H1 (cell line): ENCODE results near the gene STK32C. TPM values are rescaled to one million over a fixed set of nuclear protein-coding genes. Genes with fewer than 3 reads are reported as not detected.

Experiments used
- CTCF ChIA-PET: fragments of 300-600 bp; sonication (Branson Sonifier 250); formaldehyde crosslinking; loops from one replicate; lab custom pipeline; 2021; ENCODE audit not compliant: partially characterized antibody; lab: Charles Lee
- POLR2A ChIA-PET: fragments of 300-600 bp; sonication (Branson Sonifier 250); formaldehyde crosslinking; loops from one replicate; lab custom pipeline; 2021; ENCODE audit warnings: inconsistent platforms; ENCODE audit not compliant: partially characterized antibody; lab: Charles Lee
- DNase-seq, 2 experiments: peaks; one replicate each; pipeline versions ENCODE4 v3.0.0 to v3.0.0-alpha.2; 2010 to 2022; ENCODE audit warnings: low spot score in 2 of 2, low read depth in 1 of 2, mixed read lengths in 1 of 2
- FAIRE-seq: peaks from 2 replicates; lab custom pipeline; 2011; peaks lifted over from hg19 to GRCh38; lab: Jason Lieb, UNC
- H2AFZ ChIP-seq: 2 replicates; pipeline ENCODE4 v1.8.1; 2012; ENCODE audit warnings: low read length, inconsistent platforms
- H2AK5ac ChIP-seq: 2 replicates; pipeline ENCODE4 v1.6.1; 2013; ENCODE audit warnings: low read depth, low read length
- H2BK120ac ChIP-seq: replicated peaks from 2 replicates; pipeline ENCODE3; 2013; ENCODE audit warnings: low read depth, low read length, inconsistent platforms
- H2BK12ac ChIP-seq: 2 replicates; pipeline ENCODE4 v1.6.1; 2013; ENCODE audit warnings: low read depth, low read length
- H2BK15ac ChIP-seq: 2 replicates; pipeline ENCODE4 v1.6.1; 2013; ENCODE audit warnings: low read length
- H2BK20ac ChIP-seq: 2 replicates; pipeline ENCODE4 v1.6.1; 2013; ENCODE audit warnings: low read length
- H2BK5ac ChIP-seq: 2 replicates; pipeline ENCODE4 v1.6.1; 2013; ENCODE audit warnings: low read depth, low read length
- H3K14ac ChIP-seq: 2 replicates; pipeline ENCODE4 v1.6.1; 2013; ENCODE audit warnings: inconsistent platforms; ENCODE audit not compliant: insufficient read length
- H3K18ac ChIP-seq: 2 replicates; pipeline ENCODE4 v1.6.1; 2013; ENCODE audit warnings: low read length; ENCODE audit errors: extremely low read depth
- H3K23ac ChIP-seq: 2 replicates; pipeline ENCODE4 v1.6.1; 2013; ENCODE audit warnings: inconsistent platforms; ENCODE audit not compliant: insufficient read length
- H3K23me2 ChIP-seq: 2 replicates; pipeline ENCODE4 v1.6.1; 2013; ENCODE audit warnings: low read depth, low read length
- H3K27ac ChIP-seq: 2 replicates; pipeline ENCODE4 v1.6.1; 2011; ENCODE audit warnings: low read depth, low read length, inconsistent platforms
- H3K27me3 ChIP-seq, 4 experiments: replicated peaks in 1 of 4; 1 replicate in 1 of 4; 2 replicates in 3 of 4; pipeline versions ENCODE4 v1.6.1 to v1.8.1; 2011 to 2013; ENCODE audit warnings: low read length in 3 of 4, mild to moderate bottlenecking in 3 of 4, inconsistent platforms in 2 of 4, mixed read lengths in 2 of 4, moderate library complexity in 1 of 4; ENCODE audit not compliant: control insufficient read depth in 3 of 4, insufficient read depth in 3 of 4; ENCODE audit errors: extremely low read depth in 1 of 4
- H3K36me3 ChIP-seq, 4 experiments: 2 replicates each; pipeline versions ENCODE4 v1.6.1 to v1.8.1; 2011 to 2013; ENCODE audit warnings: mild to moderate bottlenecking in 4 of 4, low read length in 3 of 4, moderate library complexity in 2 of 4, control low read depth in 1 of 4, inconsistent platforms in 1 of 4; ENCODE audit not compliant: insufficient read depth in 4 of 4, control insufficient read depth in 2 of 4
- H3K4ac ChIP-seq: replicated peaks from 2 replicates; pipeline ENCODE3; 2013; ENCODE audit warnings: low read length, low read depth, mixed read lengths, inconsistent platforms; ENCODE audit not compliant: insufficient read length
- H3K4me1 ChIP-seq, 4 experiments: replicated peaks in 1 of 4; 1 replicate in 1 of 4; 2 replicates in 3 of 4; pipeline versions ENCODE4 v1.6.1 to v1.8.1; 2011 to 2013; ENCODE audit warnings: low read length in 3 of 4, inconsistent platforms in 2 of 4, mixed read lengths in 1 of 4; ENCODE audit not compliant: insufficient read depth in 4 of 4, control insufficient read depth in 3 of 4
- H3K4me2 ChIP-seq, 2 experiments: 2 replicates each; pipeline versions ENCODE4 v1.6.1 to v1.8.1; 2011 to 2013; ENCODE audit warnings: low read depth in 2 of 2, low read length in 2 of 2, control low read depth in 1 of 2, inconsistent platforms in 1 of 2, mild to moderate bottlenecking in 1 of 2; ENCODE audit not compliant: insufficient read depth in 1 of 2
- H3K4me3 ChIP-seq, 4 experiments: fragments of 200-600, 300-600 bp in 1 of 4; sonication (generic), shearing (Covaris generic), sonication (Bioruptor Twin) in 1 of 4; 2 replicates each; pipeline versions ENCODE4 v1.5.1 to v1.8.1; 2011 to 2016; ENCODE audit warnings: low read length in 4 of 4, low read depth in 3 of 4, control low read depth in 2 of 4, inconsistent platforms in 2 of 4, mild to moderate bottlenecking in 2 of 4, mixed read lengths in 1 of 4, moderate library complexity in 1 of 4; ENCODE audit not compliant: insufficient read depth in 2 of 4; ENCODE audit errors: extremely low read depth in 1 of 4
- H3K56ac ChIP-seq: replicated peaks from 2 replicates; pipeline ENCODE3; 2013; ENCODE audit warnings: low read depth, mild to moderate bottlenecking, mixed read lengths, low read length, inconsistent platforms; ENCODE audit not compliant: insufficient read length
- H3K79me1 ChIP-seq: 2 replicates; pipeline ENCODE4 v1.6.1; 2013; ENCODE audit warnings: low read depth, low read length, control low read depth
- H3K79me2 ChIP-seq, 2 experiments: 2 replicates each; pipeline versions ENCODE4 v1.6.1 to v1.8.1; 2012 to 2013; ENCODE audit warnings: low read length in 2 of 2, mild to moderate bottlenecking in 2 of 2, inconsistent platforms in 1 of 2; ENCODE audit not compliant: insufficient read depth in 2 of 2, control insufficient read depth in 1 of 2
- H3K9ac ChIP-seq, 4 experiments: replicated peaks in 1 of 4; 1 replicate in 1 of 4; 2 replicates in 3 of 4; pipeline versions ENCODE4 v1.6.1 to v1.8.1; 2011 to 2013; ENCODE audit warnings: low read depth in 3 of 4, low read length in 3 of 4, control low read depth in 2 of 4, mild to moderate bottlenecking in 2 of 4, moderate library complexity in 2 of 4, inconsistent platforms in 1 of 4; ENCODE audit errors: extremely low read depth in 1 of 4
- H3K9me3 ChIP-seq, 2 experiments: 2 replicates each; pipeline versions ENCODE4 v1.6.1 to v1.8.1; 2012 to 2013; ENCODE audit warnings: mild to moderate bottlenecking in 2 of 2, moderate library complexity in 2 of 2, control low read depth in 1 of 2, inconsistent platforms in 1 of 2, low read depth in 1 of 2, low read length in 1 of 2, mixed read lengths in 1 of 2; ENCODE audit not compliant: insufficient read depth in 2 of 2
- H4K20me1 ChIP-seq, 2 experiments: replicated peaks in 1 of 2; 2 replicates each; pipeline versions ENCODE3 to v1.8.1; 2011 to 2013; ENCODE audit warnings: inconsistent platforms in 2 of 2, low read length in 2 of 2, mild to moderate bottlenecking in 1 of 2; ENCODE audit not compliant: insufficient read depth in 2 of 2, control insufficient read depth in 1 of 2
- H4K5ac ChIP-seq: 2 replicates; pipeline ENCODE4 v1.6.1; 2013; ENCODE audit warnings: low read length, low read depth, mixed read lengths, inconsistent platforms; ENCODE audit not compliant: insufficient read length
- H4K8ac ChIP-seq: 2 replicates; pipeline ENCODE4 v1.8.0; 2013; ENCODE audit warnings: mild to moderate bottlenecking, moderate library complexity, low read length, inconsistent platforms; ENCODE audit not compliant: insufficient read depth; ENCODE audit errors: extremely low read depth
- H4K91ac ChIP-seq: replicated peaks from 2 replicates; pipeline ENCODE3; 2013; ENCODE audit warnings: low read length, mixed read lengths, inconsistent platforms; ENCODE audit not compliant: insufficient read length
- ATF3 ChIP-seq: IDR thresholded peaks from 2 replicates; pipeline ENCODE4 v1.6.1; 2011; ENCODE audit warnings: low read depth, mild to moderate bottlenecking, low read length; ENCODE audit not compliant: insufficient read depth
- CHD2 ChIP-seq: IDR thresholded peaks from 2 replicates; pipeline ENCODE4 v1.6.1; 2012; ENCODE audit warnings: low read length, improper control_type of control experiment
- CTBP2 ChIP-seq: IDR thresholded peaks from 2 replicates; pipeline ENCODE4 v1.7.0; 2011; ENCODE audit warnings: borderline replicate concordance, mild to moderate bottlenecking, moderate library complexity, mixed read lengths, low read length; ENCODE audit not compliant: insufficient read depth, insufficient read length
- FOSL1 ChIP-seq: IDR thresholded peaks from 2 replicates; pipeline ENCODE4 v1.6.1; 2011; ENCODE audit warnings: mild to moderate bottlenecking, low read depth, low read length, moderate library complexity; ENCODE audit not compliant: insufficient read depth
- POU5F1 ChIP-seq: IDR thresholded peaks from 2 replicates; pipeline ENCODE4 v1.6.1; 2011; ENCODE audit warnings: low read depth, mild to moderate bottlenecking, low read length, moderate library complexity
- RFX5 ChIP-seq: IDR thresholded peaks from 2 replicates; pipeline ENCODE4 v1.6.1; 2011; ENCODE audit warnings: low read depth, low read length, improper control_type of control experiment, borderline replicate concordance
- RXRA ChIP-seq: IDR thresholded peaks from 2 replicates; pipeline ENCODE4 v1.6.1; 2011; ENCODE audit warnings: low read depth, mild to moderate bottlenecking, low read length, moderate library complexity; ENCODE audit not compliant: insufficient read depth
- SIN3A ChIP-seq, 2 experiments: IDR thresholded peaks in 1 of 2; conservative IDR thresholded peaks in 1 of 2; 2 replicates each; pipeline ENCODE4 v1.6.1; 2011 to 2012; ENCODE audit warnings: low read length in 2 of 2, improper control_type of control experiment in 1 of 2, low read depth in 1 of 2, mild to moderate bottlenecking in 1 of 2
- SRF ChIP-seq: IDR thresholded peaks from 2 replicates; pipeline ENCODE4 v1.6.1; 2011; ENCODE audit warnings: mild to moderate bottlenecking, low read depth, low read length, moderate library complexity
- TAF1 ChIP-seq: IDR thresholded peaks from 2 replicates; pipeline ENCODE4 v1.6.1; 2011; ENCODE audit warnings: mild to moderate bottlenecking, low read depth, low read length
- TAF7 ChIP-seq: optimal IDR thresholded peaks from 2 replicates; pipeline ENCODE3; 2011; ENCODE audit warnings: low read depth, mild to moderate bottlenecking, inconsistent platforms, low read length, moderate library complexity, borderline replicate concordance
- TCF12 ChIP-seq: IDR thresholded peaks from 2 replicates; pipeline ENCODE4 v1.6.1; 2011; ENCODE audit warnings: low read depth, mild to moderate bottlenecking, low read length
- ZNF274 ChIP-seq: IDR thresholded peaks from 2 replicates; pipeline ENCODE4 v1.7.0; 2012; ENCODE audit warnings: low read length, borderline replicate concordance; ENCODE audit errors: extremely low read depth
- WGBS, 2 experiments: shearing (Covaris generic) in 1 of 2; methylation state at CpG; one replicate each; pipeline versions ENCODE4 v1.1.6 to v1.1.7; 2013 to 2015; ENCODE audit warnings: low lambda C conversion rate in 2 of 2, mixed read lengths in 2 of 2, inconsistent platforms in 1 of 2, low coverage in 1 of 2, missing lambda C conversion rate in 1 of 2; ENCODE audit not compliant: insufficient replicate concordance in 2 of 2, insufficient coverage in 1 of 2, insufficient read length in 1 of 2; ENCODE audit errors: extremely low coverage in 1 of 2, missing lambda C conversion rate in 1 of 2; 5-methylcytosine and 5-hydroxymethylcytosine counted together
- polyA plus RNA-seq, 7 experiments: library from polyadenylated mRNA; depleted of rRNA in 3 of 7; stranded (reverse) in 5 of 7; unstranded in 2 of 7; fragments of >200 nt in 5 of 7; fragments of 200-250 nt in 2 of 7; gene quantifications; 1 replicate in 5 of 7; 2 replicates in 1 of 7; 4 replicates in 1 of 7; pipeline versions ENCODE4 v1.2.1 to v1.2.3, GENCODE V29; 2011 to 2013; ENCODE audit warnings: missing spikeins in 2 of 7, mixed read lengths in 2 of 7
- total RNA-seq: library from RNA; stranded (reverse); fragmentation: NEBNext Ultra II Directional; extraction: Animal tissue kit (Norgen Biotek cat#: 25700); gene quantifications from 2 replicates; pipeline ENCODE4 v1.2.1, GENCODE V29; 2021

Gene STK32C
- total and polyA plus RNA-seq, 2 of the 8 experiments (the other 6 are each of a cell fraction or from before 2014, with no cell fraction given), result 10.6 to 15.6 TPM

GRCh38 chr10:132249824-132250375 is 57.9 kb downstream of the STK32C start:
- no peak overlapping the region for H3K23ac ChIP-seq
- H2BK12ac ChIP-seq, result no peak overlapping the region
- no peak overlapping the region for H2BK5ac ChIP-seq
- ChIA-PET POLR2A (interaction anchor here (0.8 kb wide), 1 partner anchor 10 kb away, joined by 3 read pairs; no protein-coding TSS in a partner anchor), CTCF (interaction anchor here (1.1 to 1.5 kb wide), 4 partner anchors 11 to 111 kb away, joined by 3 to 5 read pairs (median 4); no protein-coding TSS in a partner anchor)
- H4K91ac ChIP-seq, result no peak overlapping the region
- no peak overlapping the region for H4K5ac ChIP-seq
- no peak overlapping the region for H2AK5ac ChIP-seq
- no peak for DNase-seq
- H4K20me1 ChIP-seq, result peaks cover 0 to 1% of the 10 kb centered on the region in 2 experiments
- H3K27me3 ChIP-seq, result no peaks in the 10 kb centered on the region; a peak in 1 of 7 replicates
- no peak for FAIRE-seq
- H2AFZ ChIP-seq, result no peak overlapping the region
- H3K4me1 ChIP-seq, result peaks cover 0 to 11% (median 6%) of the 10 kb centered on the region in 4 experiments; a peak in 4 of 7 replicates
- H3K56ac ChIP-seq, result no peak overlapping the region
- H3K9ac ChIP-seq, result no peak overlapping the region
- no peak overlapping the region for H4K8ac ChIP-seq
- no peak overlapping the region for H3K4ac ChIP-seq
- WGBS, 2 experiments, result 86% methylated on average over 12 of the region's 17 CpGs; no CpG with 5 or more reads in 1 of the 2 experiments
- H3K79me2 ChIP-seq, result no peaks in the 10 kb centered on the region
- H3K18ac ChIP-seq, result no peak overlapping the region
- no peak overlapping the region for H3K14ac ChIP-seq
- H3K27ac ChIP-seq, result no peak overlapping the region
- no peaks in the 10 kb centered on the region for H3K79me1 ChIP-seq
- no peak overlapping the region for H2BK20ac ChIP-seq
- H3K4me3 ChIP-seq, result no peak overlapping the region
- H3K9me3 ChIP-seq, result no peaks in the 10 kb centered on the region
- no peak overlapping the region for H2BK15ac ChIP-seq
- no peak overlapping the region for H3K4me2 ChIP-seq
- no peaks in the 10 kb centered on the region for H3K36me3 ChIP-seq
- no peak overlapping the region for H2BK120ac ChIP-seq
- peaks cover 2% of the 10 kb centered on the region; the same call in 1 of the 2 replicates for H3K23me2 ChIP-seq
- TF ChIP-seq SIN3A (conservative IDR thresholded peaks at IDR 0.05 in 1 of 2, IDR thresholded peaks at IDR 0.05 in 1 of 2; ENCODE audit: low read depth in 1 of 2, low read length in 2 of 2), result no peak
- TF ChIP-seq RXRA, result no peak
- TF ChIP-seq CTBP2, result no peak
- TF ChIP-seq RFX5, result no peak
- TF ChIP-seq SRF, result no peak
- no peak for TF ChIP-seq TAF1
- TF ChIP-seq TAF7, result no peak
- TF ChIP-seq ZNF274, result no peak
- TF ChIP-seq TCF12, result no peak
- TF ChIP-seq FOSL1, result no peak
- TF ChIP-seq ATF3, result no peak
- no peak for TF ChIP-seq CHD2
- no peak for TF ChIP-seq POU5F1
